GM19463 (cell line): Measurements from ENCODE around the gene IGSF9.
"Not testable (repeated sequence)": the region's sequence is repeated elsewhere in the genome, so short reads cannot be mapped to it uniquely, and the experiment has no call there.

Experiments used
- ATAC-seq: cut with Tn5 transposase; IDR thresholded peaks from one replicate; pipeline ENCODE4 v1.9.1; 2021; ENCODE audit warnings: mild to moderate bottlenecking, moderate library complexity; ENCODE audit not compliant: unreplicated experiment

Gene IGSF9

GRCh38 chr1:159900086-159900680 lies 45.2 kb downstream of the IGSF9 start, which contains the start of gene CFAP45:
Gene CFAP45 (minus strand): TSS chr1:159900165. CDS start chr1:159900098, 67 bp downstream.
- no peak for ATAC-seq

GRCh38 chr1:159899634-159900033 lies 45.8 kb downstream of the IGSF9 start:
- not testable (repeated sequence) for ATAC-seq

GRCh38 chr1:159898527-159898926 lies 46.9 kb downstream of the IGSF9 start:
- no peak for ATAC-seq

DNA sequence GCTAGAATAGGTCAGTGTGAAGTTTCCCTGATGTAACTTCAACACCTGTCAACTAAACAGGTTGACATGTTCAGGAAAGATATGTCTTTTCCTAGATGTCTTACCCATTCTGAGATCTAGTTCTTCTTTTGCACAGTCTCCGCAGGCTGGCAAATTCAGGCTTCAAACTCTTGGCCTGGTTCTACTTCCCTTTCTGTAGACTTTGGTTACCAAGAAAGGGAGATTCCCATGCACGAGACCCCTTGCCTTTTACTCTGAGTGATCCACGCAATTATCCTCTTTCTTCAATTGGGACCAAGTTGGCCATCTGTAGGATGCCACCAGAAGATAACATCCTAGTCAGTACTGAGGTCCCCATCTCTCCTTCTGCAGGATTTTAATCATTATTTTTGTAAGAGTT lies 47.5 kb downstream of the IGSF9 start:
- no peak for ATAC-seq

GRCh38 chr1:159896546-159896930 lies 48.9 kb downstream of the IGSF9 start:
- no peak for ATAC-seq

DNA sequence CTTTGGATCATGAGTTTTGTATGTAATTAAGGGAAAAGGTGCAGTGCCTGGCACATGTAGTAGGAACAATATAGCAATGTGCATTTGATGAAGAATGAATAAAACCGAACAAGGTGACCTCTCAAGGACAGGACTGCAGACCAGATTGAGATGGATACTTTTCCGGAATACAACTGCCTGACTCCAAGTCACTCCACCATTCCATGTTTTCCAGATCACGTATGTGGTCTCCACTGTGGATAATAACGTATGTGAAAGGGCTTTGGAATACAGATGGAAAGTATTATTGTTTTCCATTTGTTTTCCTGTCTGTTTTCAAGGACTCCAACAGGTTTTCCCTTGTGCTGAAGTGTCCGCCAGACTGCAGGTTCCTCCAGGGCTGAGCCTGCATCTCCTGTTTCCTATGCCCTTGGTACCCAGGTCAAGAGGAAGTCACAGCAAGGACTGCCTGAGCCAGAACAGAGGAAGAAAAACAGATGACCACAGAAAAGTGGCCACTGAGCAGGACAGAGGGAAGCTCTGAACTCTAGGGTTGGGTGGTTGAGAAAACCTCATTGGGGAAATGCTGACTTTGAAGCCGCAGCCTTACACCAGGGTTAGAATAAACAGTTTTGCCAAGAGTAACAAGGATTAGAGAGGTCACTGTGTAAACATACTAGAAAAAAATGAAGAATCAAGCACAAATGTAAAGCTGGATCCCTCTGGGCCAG lies 49.4 kb downstream of the IGSF9 start:
- ATAC-seq = no peak

GRCh38 chr1:159895286-159895685 lies 50.1 kb downstream of the IGSF9 start:
- no peak for ATAC-seq

GRCh38 chr1:159892944-159893343 lies 52.5 kb downstream of the IGSF9 start:
- no peak for ATAC-seq

GRCh38 chr1:159891275-159892157 lies 53.9 kb downstream of the IGSF9 start:
- ATAC-seq = peak; percentile 82

GRCh38 chr1:159890390-159890789 lies 55.0 kb downstream of the IGSF9 start:
- no peak for ATAC-seq

GRCh38 chr1:159889821-159890252 lies 55.6 kb downstream of the IGSF9 start:
- ATAC-seq = peak; percentile 88

- ATAC-seq = no peak
These were observed 56.2 kb downstream of the IGSF9 start for GRCh38 chr1:159889202-159889601.

DNA sequence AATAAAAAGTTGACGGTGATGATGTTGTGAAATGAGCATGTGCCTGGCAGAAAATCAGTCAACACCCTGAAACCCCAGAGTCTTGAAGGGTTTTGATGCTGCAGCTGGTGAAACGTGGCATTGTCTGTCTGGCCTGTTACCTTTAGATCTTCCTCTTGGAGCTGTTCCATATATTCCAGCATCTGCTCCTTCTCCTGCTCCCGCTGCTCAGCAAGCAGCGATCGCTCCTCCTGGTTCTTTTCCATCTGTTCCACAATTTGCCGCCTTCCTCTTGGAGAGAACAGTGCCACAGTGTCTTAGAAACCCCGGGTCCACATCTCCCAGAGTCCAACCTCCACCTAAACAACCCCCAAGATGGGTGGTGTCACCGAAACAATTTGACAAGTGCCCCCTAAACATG lies 61.1 kb downstream of the IGSF9 start:
- ATAC-seq = no peak

- ATAC-seq = no peak
These were observed 62.3 kb downstream of the IGSF9 start for GRCh38 chr1:159883134-159883533.

DNA sequence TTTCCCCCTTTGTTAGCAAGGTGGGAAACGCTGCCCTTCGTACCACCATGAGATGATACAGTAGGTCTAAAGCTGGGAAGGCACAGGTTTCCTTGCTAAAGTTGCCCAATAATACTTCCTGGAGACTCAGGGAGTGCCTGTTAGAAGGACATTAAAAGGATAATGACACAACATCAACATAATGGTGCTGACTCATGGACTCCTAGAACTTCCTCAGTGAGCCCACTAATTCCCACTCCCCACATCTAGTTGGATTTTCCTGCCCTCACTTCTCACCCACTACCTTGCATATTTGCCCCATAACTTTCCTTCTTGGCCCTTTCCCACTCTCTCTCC lies 62.9 kb downstream of the IGSF9 start:
- no peak for ATAC-seq

- ATAC-seq = no peak
These were observed 63.5 kb downstream of the IGSF9 start for GRCh38 chr1:159881622-159882526.

GRCh38 chr1:159880430-159880829 lies 65.0 kb downstream of the IGSF9 start:
- ATAC-seq = no peak

DNA sequence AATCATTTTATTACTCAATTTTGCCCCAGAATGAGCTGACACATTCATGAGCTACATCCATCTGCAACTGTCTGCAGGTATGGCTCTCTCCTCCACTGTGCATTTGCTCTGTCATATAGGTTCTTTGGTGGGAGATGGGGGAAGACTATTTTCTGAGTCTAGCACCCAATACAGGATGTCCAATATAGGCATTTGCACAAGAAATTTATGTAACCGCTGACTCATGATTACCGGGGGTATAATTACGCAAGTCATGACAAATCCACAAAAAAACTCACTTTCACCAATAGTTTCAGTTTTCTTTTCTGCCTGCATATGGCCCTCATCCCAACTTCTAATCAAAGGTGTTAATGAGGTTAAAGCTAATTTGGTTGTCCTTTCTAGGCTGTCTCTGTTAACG lies 65.4 kb downstream of the IGSF9 start:
- no peak for ATAC-seq

GRCh38 chr1:159879136-159879535 lies 66.3 kb downstream of the IGSF9 start:
- no peak for ATAC-seq

DNA sequence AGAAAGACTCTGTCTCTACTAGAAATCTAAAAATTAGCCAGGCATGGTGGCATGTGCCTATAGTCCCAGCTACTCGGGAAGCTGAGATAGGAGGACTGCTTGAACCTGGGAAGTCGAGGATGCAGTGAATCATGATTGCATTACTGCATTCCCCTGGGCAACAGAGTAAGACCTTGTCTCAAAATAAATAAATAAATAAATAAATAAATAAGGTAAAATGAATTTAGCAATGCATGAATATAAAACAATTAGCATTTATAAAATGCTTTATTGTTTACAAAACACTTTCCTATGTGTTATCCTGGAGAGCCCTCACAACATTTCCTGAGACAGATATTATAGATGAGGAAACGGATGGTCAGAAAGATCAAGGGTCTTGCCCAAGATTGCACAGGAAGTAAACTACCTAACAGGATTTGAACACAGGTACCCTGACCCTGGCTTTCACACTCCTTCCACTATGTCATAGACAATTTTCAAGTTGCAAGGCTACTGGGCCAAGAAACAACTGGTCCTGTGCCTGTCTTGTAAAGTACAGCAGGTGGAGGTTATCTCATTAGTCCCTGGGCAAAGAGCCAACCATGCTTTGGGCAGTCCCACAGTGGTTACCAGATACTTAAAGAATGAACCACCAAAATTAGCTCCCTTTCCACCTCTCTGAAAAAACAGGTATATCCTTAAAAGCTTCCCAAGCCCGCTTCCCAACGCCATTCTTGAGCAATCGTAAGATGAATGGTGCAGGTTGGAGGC lies 67.5 kb downstream of the IGSF9 start:
- no peak for ATAC-seq
